ENCODE measurements around the gene ACO2.
"Not testable (repeated sequence)": the region's sequence is repeated elsewhere in the genome, so short reads cannot be mapped to it uniquely, and the experiment has no call there.

Gene ACO2

DNA sequence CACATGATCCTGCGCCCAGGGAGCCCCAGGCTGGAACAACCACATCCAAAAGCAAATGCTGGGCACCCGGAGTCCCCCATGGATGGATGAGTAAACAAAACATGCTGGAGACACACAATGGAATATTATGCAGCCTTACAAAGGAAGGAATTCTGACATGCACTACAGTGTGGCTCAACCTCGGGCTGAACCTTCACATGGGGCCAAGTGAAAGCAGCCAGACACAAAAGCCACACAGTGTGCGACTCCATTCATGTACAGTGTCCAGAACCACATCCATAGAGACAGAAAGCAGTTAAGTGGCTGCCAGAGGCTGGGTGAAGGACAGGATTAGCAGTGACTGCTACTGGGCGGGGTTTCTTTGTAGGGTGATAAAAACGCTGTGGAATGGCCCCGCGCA, 65.3 kb downstream of the ACO2 start:
- H3K4me3 ChIP-seq (ENCODE audit: low read depth, low read length) = no peak overlapping the region
- DNase-seq (ENCODE audit: low read depth) = no peak

DNA sequence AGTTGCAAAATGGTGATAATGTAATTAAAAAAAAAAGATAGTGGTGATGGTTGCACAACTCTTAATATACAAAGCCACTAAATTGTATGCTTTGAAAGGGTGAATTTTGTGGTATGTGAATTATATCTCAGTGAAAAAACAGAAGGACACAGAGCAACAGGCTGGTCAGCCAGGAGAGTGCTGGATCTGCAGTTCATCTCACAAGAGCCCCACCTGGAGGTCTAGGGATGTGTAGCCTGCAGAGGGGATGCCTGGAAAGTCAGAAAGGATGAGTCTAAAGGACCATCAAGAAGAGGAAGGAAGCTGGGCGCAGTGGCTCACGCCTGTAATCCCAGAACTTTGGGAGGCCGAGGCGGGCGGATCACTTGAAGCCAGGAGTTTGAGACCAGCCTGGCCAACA, 66.3 kb downstream of the ACO2 start:
- H3K4me3 ChIP-seq (ENCODE audit: low read depth, low read length) = no peak overlapping the region
- no peak for DNase-seq (ENCODE audit: low read depth)

DNA sequence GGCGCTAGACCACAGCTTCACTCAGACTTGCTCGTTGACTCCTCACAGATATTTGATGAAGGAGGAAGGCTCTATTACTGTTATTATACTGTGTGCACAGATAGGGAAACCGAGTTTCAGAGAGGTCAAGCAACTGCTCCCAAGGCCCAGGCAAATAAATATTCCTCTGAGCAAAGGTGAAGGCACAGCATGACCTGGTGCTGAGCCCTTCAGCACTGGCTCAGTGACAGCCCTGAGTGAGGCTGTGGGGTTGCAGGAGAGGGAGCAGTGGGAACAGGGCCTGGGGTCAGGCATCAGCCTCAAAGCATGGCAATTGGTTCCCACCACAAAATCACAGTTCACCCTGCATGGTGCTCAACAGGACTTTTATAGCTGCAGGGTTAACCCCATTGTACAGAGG, 68.3 kb downstream of the ACO2 start:
- DNase-seq (ENCODE audit: low read depth) = no peak
- H3K4me3 ChIP-seq (ENCODE audit: low read depth, low read length) = no peak overlapping the region

DNA sequence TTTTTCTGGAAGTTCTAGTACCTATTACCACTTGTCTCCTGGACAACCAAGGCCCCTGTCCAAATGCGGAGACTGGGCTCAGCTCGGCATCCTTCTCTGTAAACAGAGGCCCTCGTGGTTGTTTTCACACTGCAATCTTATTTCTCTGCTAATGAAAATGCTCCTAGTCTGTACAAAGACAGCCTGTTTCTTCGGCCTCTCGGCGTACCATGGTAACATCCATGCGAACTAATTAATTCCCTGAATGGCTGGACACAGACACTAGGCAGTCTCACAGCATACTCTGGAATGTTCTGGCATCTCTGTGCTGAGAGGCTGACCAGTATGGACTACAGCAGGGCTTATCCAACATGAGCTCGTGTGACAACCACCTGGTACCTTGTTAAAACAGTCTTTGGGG, 69.7 kb downstream of the ACO2 start:
- H3K4me3 ChIP-seq (ENCODE audit: low read depth, low read length) = no peak overlapping the region
- DNase-seq (ENCODE audit: low read depth) = no peak

DNA sequence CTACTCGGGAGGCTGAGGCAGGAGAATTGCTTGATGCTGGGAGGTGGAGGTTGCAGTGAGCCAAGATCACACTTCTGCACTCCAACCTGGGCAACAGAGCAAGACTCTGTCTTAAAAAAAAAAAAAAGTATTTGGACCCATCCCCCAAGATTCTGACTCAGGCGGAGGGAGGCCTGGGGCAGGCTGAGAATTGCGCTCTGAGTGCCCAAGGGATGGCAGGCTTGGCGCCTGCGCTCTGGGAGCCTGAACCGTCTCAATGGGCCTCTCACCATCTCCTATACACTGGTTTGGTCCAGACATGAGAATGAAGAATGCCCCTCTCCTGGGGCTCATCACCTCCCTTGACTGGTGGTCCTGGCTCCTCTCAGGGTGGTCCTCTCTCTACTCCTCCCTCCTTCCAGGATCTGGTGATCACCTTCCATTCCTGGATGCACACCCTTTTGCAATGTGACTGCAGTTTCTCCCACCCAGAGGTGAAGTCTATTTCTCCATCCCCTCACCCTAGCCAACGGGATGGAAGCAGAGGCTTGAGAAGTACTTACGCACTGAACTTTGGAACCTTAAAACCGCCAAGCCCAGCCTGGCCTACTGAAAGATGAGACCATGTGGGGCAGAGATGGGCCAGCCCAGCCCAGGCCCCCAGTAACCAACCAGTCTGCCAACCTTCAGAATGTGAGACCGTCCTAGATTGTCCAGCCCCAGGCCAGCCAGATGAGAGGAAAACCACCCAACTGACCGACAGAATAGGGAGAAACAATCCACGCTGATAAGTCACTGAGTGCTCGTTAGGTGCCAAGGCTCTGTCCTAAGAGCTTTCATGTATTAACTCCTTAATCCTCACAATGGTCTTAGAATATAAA, 70.5 kb downstream of the ACO2 start:
- H3K4me3 ChIP-seq (ENCODE audit: low read depth, low read length) = no peak overlapping the region
- no peak for DNase-seq (ENCODE audit: low read depth)

DNA sequence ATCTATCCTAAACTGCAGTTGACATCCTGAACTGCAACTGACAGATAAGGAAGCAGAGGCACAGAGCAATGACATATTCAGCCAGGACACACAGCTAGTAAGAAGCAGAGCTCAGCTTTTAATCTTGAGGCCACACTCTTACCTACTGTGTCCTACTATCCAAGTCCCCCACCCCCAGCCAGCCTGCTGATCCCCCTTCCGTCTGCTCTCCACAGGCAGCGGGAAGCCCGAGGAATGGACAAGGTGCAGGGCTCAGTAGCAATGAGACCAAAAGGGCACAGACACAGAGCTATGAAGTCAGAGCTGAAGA, 71.0 kb downstream of the ACO2 start:
- no peak for DNase-seq (ENCODE audit: low read depth)
- no peak overlapping the region for H3K4me3 ChIP-seq (ENCODE audit: low read depth, low read length)

DNA sequence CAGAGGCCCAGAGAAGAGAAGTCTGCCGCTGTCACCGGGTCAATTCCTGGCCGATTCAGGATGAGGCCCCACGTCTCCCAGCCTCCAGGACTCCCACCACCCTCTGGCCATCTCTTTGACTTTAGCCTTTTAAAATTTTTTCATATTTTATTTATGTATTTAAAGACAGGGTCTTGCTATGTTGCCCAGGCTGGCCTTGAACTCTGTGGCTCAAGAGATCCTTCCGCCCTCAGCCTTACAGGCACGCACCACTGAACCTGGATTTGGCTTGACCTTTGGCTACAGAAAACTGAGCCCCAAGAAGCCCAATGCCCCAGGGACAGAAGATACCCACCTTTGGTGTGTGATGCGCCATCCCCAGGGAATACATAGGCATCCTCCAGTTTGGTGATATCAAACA, 71.4 kb downstream of the ACO2 start:
- no peak for DNase-seq (ENCODE audit: low read depth)

DNA sequence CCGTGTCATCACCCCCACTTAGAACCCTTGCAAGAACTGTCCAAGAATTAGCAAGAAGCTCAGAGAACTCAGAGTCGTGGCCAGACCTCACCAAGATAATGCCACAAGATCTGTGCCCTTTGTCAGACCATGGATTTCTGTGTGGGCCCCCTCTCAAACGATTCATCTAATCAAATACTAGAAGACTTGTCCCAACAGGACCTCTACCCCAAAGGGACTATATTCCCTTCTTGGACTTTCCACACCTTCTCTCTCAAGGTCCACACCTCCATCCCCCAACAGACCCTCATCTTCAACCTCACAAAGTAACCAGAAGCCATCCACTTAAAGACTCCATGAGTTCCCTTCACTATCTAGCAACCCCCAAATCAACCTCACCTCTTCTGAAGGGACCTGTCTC, 72.6 kb downstream of the ACO2 start:
- no peak overlapping the region for H3K4me3 ChIP-seq (ENCODE audit: low read depth, low read length)
- DNase-seq (ENCODE audit: low read depth) = no peak

More for the DNA sequence above, 71.4 kb downstream of the ACO2 start:
- H3K4me3 ChIP-seq (ENCODE audit: low read depth, low read length) = no peak overlapping the region

DNA sequence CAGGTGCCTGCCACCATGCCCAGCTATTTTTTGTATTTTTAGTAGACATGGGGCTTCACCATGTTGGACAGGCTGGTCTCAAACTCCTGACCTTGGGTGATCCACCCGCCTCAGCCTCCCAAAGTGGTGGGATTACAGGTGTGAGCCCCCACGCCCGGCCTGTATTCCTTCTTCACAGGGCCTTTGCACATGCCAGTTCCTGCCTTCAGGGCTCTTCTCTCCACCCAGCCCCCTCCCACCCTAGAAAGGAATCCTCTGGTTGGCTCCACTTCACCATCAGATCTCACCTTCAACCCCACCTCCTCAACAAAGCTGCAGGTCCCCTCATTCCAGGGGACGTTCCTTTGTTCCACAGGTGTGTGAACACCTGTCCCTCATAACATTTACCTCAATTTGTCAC, 73.3 kb downstream of the ACO2 start:
- no peak for DNase-seq (ENCODE audit: low read depth)

DNA sequence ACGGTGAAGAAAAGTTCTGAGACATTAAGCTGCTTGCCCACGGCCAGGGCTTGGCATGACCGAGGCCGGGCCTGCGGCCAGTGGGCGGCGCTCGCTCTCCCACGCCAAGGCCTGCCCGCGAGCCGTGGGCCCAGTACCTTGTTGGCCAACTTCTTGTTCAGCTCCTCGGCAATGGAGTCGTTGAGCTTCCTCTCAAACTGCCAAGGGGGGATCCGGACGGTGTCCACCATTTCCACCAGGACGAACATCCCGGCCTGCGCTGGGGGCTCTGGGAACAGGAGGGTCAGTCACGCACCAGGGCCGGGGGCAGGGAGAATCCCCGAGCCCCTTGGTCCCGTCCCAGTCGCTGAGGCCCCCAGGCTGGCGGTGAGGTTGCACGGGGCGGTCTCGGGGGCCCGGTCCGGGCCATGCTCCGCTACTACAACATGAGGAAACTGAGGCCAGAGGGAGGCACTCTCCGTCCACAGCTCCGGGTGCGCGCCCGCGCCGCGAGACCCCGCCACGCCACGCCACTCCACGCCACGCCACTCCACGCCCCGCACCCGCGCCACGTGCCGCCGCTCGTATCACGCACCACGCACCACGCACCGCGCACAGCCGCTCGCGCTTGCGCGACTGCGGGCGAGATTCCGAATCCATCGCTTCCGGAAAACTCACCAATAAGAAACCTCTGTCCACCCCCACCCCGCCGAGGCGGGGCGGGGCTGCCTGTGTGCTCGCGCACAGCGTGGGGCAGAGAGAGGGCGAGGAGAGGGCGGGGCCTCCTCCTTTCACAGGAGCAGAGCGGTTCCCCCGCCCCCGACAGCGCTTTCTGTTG, 75.1 kb downstream of the ACO2 start, which contains the start of gene POLR3H:
Gene POLR3H, minus strand, starts transcription at position 617 of the 817 bp plus-strand sequence. Its CDS starts 369 bp downstream, at position 248.
- peak; percentile 91 for DNase-seq (ENCODE audit: low read depth)
- H3K4me3 ChIP-seq (ENCODE audit: low read depth, low read length) = peak within 1 kb of the TSS; percentile 94

More for the DNA sequence above, 73.3 kb downstream of the ACO2 start:
- no peak overlapping the region for H3K4me3 ChIP-seq (ENCODE audit: low read depth, low read length)

DNA sequence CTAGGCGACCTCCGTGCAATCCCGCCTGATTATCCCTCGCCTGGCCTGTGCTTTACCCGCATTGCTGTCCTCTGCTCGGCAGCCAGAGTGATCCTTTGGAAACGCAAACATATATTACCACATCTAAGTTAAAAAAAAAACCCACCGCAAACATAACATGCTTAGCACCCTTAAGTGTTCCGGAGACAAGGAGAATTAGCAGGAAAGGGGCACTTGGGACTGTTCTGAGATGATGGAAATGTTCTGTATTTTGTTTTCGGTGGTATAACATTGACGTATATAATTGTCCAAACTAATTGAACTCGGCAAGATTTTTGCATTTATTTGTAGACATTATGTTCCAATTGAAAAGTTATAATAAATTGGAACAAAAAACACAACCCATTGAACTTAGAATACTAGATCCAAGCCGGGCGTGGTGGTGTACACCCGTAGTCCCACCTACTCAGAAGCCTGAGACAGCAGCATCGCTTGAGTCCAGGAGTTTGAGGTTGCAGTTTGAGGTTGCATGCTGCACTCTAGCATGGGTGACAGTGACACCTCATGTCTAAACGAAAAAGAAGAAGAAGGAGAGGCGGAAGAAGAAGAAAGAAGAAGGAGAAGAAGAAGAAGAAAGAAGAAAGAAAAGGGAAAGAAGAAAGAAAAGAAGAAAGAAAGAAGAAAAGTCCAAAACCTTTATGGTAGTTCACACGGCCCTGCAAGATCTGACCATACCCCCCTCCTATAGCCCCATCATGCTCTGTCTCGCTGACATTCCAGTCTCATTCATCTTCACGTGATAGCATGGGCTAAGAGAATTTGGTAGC, 76.0 kb downstream of the ACO2 start:
- DNase-seq (ENCODE audit: low read depth) = no peak
- H3K4me3 ChIP-seq (ENCODE audit: low read depth, low read length) = peak overlapping the region; percentile 94

DNA sequence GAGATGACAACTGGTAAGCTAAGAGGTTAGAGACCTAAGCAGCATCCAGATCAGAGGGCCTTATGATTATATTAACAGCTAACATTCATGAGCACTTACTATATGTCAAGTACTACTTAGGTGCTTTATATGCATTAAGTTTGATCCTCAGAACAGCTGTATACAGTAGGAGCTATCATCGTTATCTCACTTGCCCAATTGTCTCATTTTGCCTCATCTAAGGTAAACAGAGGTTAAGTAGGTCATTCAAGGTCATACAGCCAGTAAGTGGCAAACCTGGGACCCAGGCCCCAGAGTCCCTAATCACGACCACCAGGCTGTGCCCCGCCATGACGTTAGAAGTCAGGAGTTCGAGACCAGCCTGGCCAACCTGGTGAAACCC, 79.9 kb downstream of the ACO2 start:
- DNase-seq (ENCODE audit: low read depth) = no peak
- H3K4me3 ChIP-seq (ENCODE audit: low read depth, low read length) = no peak overlapping the region

DNA sequence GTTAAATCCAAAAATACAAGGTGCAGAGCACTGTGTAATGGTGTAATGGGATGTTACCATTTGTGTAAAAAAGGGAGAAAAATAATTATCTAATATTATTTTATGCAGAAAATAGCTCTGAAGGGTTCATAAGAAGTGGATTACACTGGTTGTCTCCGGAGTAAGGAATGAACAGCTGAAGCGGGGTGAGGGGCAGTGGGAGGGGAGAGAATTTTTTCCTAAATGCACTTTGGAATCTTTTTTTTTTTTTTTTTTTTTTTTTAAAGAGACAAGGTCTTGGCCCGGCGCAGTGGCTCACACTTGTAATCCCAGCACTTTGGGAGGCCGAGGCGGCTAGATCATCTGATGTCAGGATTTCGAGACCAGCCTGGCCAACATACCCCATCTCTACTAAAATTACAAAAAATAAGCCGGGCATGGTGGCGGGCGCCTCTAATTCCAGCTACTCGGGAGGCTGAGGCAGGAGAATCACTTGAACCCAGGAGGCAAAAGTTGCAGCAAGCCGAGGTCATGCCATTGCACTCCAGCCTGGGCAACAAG, 82.1 kb downstream of the ACO2 start:
- DNase-seq (ENCODE audit: low read depth) = no peak
- H3K4me3 ChIP-seq (ENCODE audit: low read depth, low read length) = no peak overlapping the region

DNA sequence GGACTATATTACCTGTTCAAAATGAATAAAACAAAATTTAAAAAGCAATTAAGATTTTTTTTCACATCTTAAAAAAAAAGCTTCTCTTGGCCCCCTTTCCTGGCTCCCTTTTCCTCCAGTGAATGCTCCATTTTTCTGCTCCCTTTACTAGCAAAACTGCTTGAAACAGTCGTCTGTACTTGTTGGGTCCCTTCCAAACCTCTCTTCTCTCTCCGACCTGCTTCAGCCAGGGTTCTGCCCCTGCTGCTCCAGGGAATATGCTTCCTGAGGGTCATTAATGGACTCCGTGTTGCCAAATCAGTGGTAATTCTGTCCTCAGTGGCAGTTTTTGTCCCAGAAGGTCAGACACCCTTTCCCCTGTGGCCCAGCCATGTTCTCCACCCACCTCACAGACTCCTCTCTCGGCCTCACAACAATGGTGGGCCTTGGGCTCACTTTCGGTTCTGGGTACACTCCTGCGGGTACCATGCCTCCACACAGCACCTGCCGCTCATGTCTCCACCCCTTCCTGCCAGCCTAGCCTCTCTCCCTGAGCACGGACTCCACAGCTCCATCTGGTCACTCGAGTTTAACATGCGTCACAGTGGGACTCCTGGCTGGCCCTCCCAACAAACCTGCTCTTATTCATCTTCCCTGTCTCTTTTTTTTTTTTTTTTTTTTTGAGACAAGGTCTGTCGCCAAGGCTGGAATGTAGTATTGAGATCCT, 83.1 kb downstream of the ACO2 start:
- no peak for DNase-seq (ENCODE audit: low read depth)
- H3K4me3 ChIP-seq (ENCODE audit: low read depth, low read length) = no peak overlapping the region

DNA sequence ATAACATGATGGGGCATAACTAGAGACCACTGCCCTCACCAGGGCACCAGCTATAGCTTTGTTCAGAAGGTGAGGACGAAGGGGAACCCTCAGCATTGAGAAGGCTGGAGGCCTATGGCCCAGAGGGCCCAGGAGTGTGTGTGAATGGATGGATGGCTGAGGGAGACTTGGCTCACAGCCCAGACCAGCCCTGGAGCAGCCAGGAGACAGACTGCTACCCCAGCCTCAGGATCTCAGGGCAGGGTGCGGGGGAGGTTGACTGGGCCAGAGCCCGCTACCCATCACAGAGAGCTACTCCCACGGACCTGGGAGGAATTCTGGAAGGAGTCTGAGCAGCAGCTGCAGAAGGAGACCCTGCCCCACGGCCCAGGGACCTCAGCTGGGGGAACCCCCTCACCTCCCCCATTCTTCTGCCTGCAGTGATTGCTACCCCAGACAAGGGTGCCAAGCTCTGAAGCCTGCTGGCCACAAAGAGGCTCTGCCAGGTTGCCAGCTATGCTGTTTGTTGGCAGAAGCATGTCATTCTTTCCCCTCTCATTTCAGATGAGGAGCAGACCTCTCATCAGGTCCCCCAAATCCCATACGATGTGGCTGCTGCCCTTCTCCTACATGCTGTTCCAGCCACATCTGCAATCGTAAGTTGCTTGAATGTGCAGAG, 86.5 kb downstream of the ACO2 start:
- no peak overlapping the region for H3K4me3 ChIP-seq (ENCODE audit: low read depth, low read length)
- DNase-seq (ENCODE audit: low read depth) = no peak

DNA sequence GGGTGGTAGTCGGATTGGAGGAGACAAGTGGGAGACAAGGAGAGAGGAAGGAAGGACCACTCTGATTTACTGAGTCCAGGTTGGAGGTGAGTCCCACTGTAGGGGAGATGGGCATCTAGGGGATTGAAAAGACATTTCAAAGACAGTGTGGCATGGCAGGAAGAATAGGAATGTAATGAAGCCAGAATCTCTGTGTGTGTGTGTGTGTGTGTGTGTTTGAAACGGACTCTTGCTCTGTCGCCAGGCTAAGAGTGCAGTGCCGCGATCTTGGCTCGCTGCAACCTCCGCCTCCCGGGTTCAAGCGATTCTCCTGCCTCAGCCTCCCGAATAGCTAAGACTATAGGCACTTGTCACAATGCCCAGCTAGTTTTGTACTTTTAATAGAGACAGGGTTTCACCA, 87.6 kb downstream of the ACO2 start:
- H3K4me3 ChIP-seq (ENCODE audit: low read depth, low read length) = no peak overlapping the region
- no peak for DNase-seq (ENCODE audit: low read depth)

DNA sequence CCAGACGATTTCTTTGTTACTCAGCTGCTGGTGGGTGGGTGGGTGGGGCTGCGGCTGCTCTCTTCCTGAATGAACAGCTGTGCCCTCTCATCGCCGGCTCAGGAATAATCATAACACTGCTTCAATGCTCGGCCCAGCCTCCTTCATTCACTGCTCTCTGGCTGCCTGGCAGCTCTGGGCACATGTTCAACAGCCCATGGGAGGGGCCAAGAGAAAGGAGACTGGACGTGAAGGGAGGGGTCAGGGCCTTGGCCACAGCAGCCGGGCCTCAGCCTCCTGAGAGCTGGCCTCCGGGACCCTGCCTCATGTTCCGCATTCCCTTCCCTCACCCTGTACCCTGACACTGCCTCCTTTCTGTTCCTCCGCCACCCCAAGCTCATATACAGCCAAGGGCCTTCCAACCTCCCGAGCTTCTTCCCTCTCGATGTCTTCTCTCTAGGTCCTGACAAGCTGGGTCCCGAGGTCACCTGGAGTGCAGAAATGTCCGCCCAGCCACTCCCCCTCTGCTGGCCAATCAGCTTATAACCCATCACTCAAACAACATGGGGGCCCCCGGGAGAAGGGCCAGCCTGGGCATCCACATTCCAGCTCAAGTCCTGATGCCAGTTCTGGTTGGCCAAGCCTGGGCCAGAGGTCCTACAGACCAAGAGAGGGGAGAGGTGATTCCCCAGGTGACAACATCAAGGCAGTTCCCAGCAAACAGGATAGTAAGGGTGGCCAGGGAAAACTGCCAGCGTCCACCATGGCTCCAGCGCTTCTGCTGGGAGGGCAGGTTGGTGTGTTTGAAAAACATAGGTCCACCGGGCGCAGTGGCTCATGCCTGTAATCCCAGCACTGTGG, 88.7 kb downstream of the ACO2 start:
- peak; percentile 54 for DNase-seq (ENCODE audit: low read depth)
- H3K4me3 ChIP-seq (ENCODE audit: low read depth, low read length) = no peak overlapping the region

DNA sequence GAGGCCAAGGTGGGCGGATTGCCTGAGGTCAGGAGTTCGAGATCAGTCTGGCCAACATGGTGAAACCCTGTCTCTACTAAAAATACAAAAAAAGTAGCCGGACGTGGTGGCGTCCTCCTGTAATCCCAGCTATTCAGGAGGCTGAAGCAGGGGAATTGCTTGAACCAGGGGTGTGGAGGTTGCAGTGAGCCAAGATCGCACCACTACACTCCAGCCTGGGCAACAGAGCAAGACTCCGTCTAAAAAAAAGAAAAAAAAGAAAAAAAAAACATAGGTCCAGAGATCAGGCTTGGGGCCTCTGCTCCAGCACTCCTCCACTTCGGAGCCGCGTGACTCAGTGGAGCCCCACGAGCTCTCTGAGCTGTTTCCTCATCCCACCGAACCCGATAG, 89.3 kb downstream of the ACO2 start:
- H3K4me3 ChIP-seq (ENCODE audit: low read depth, low read length); DNase-seq (ENCODE audit: low read depth): not testable (repeated sequence)
